MCF 10A (cell line): ENCODE measurements around the gene SORBS2. TPM values are rescaled to one million over a fixed set of nuclear protein-coding genes. Genes with fewer than 3 reads are reported as not detected.

Experiments
- BruUV-seq: library from RNA; stranded (reverse); fragments of 400-500 nt; replicated peaks from 2 replicates; lab custom pipeline; 2021; lab: Mats Ljungman, UMichigan
- CTCF ChIA-PET: fragments of 300-600 bp; sonication (Branson Sonifier 250); formaldehyde crosslinking; extraction: SDS; loops from one replicate; lab custom pipeline; 2021; ENCODE audit warnings: antibody characterized with exemption, inconsistent platforms; lab: Yijun Ruan, JAX
- POLR2A ChIA-PET: fragments of 300-600, 350-650 bp; sonication (Branson Sonifier 250); formaldehyde crosslinking; extraction: SDS; loops from one replicate; lab custom pipeline; 2020; ENCODE audit warnings: antibody characterized with exemption, inconsistent platforms; lab: Yijun Ruan, JAX
- DNase-seq: peaks from one replicate; pipeline ENCODE4 v3.0.0-alpha.2; 2018; ENCODE audit not compliant: unreplicated experiment
- H3K27ac Mint-ChIP-seq: one replicate; pipeline ENCODE4 v1.8.0; 2022; ENCODE audit warnings: mild to moderate bottlenecking, low read depth, mixed read lengths; ENCODE audit not compliant: unreplicated experiment
- H3K27me3 Mint-ChIP-seq: one replicate; pipeline ENCODE4 v1.8.0; 2022; ENCODE audit warnings: mixed read lengths; ENCODE audit not compliant: insufficient read depth, unreplicated experiment
- H3K36me3 Mint-ChIP-seq: one replicate; pipeline ENCODE4 v1.8.0; 2022; ENCODE audit warnings: mild to moderate bottlenecking, moderate library complexity, mixed read lengths; ENCODE audit not compliant: insufficient read depth, unreplicated experiment
- H3K4me1 Mint-ChIP-seq: one replicate; pipeline ENCODE4 v1.8.0; 2022; ENCODE audit warnings: mixed read lengths; ENCODE audit not compliant: insufficient read depth, unreplicated experiment
- H3K4me3 Mint-ChIP-seq: one replicate; pipeline ENCODE4 v1.8.0; 2022; ENCODE audit warnings: mild to moderate bottlenecking, moderate library complexity, mixed read lengths; ENCODE audit not compliant: unreplicated experiment
- H3K9me3 Mint-ChIP-seq: one replicate; pipeline ENCODE4 v1.8.0; 2022; ENCODE audit warnings: mixed read lengths; ENCODE audit not compliant: unreplicated experiment
- intact Hi-C: fragments of 100-400 bp; cut with micrococcal nuclease; formaldehyde crosslinking; loops from 2 replicates; pipeline ENCODE4 v1.14.1; 2022
- total RNA-seq: library from RNA; stranded (reverse); gene quantifications from 2 replicates; pipeline ENCODE4 v1.2.3, GENCODE V29; 2022
- TF ChIP-seq, protein P1 (sequence below): fragments of 200-600 bp; IDR thresholded peaks from one replicate; pipeline ENCODE4 v1.8.0; 2022; ENCODE audit warnings: antibody characterized with exemption, mild to moderate bottlenecking; ENCODE audit not compliant: unreplicated experiment

Gene SORBS2
- total RNA-seq, 1 experiment from 2014 or later, result 19.3 TPM

DNA sequence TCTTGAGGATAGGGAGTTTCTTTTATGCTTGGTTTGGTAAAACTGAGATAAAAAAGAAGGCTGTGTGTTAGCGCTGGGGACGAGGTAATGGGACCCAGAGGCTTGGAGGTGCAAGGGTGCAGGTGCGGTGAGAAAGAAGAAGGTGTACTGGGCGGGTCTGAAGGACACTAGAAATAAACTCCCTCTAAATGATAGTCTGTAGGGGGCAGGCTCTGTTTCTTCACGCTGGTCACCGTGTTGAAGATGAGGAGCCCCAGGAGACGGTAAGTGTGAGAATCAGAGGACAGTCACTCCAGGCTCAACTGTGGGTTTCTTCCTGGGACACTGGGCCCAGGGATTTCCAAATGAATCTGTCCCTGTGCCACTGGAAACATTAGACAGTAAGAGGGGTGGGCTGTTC is 131.4 kb downstream of the SORBS2 start:
- BruUV-seq, result no TSS peak

DNA sequence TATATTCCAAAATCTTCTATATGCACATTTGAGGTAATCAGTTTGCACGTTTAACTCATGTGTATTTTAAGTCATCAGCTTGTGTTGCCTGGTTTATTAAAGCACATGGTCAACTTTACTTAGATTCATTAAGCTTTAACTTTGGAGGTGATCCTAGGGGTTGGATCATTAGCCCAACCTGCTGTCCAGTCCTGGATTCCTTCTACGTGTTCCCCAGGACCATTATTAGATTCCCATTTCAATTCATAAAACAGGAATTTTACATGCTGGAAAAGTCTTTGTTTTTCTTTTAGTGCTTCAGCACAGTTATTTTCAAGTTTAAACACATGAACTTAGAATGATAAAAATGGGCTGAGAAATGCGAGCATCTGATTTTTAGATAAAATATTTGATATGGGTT is 132.5 kb downstream of the SORBS2 start:
- no peaks in the 10 kb centered on the region for H3K9me3 Mint-ChIP-seq
- no peaks in the 10 kb centered on the region for H3K27me3 Mint-ChIP-seq
- H3K36me3 Mint-ChIP-seq, result peaks cover 12% of the 10 kb centered on the region
- peaks cover 7% of the 10 kb centered on the region for H3K4me1 Mint-ChIP-seq
- BruUV-seq, result no TSS peak
- no peak overlapping the region for H3K27ac Mint-ChIP-seq
- POLR2A ChIA-PET, result interaction anchor here (0.7 kb wide), 1 partner anchor 517 kb away, joined by 3 read pairs; no protein-coding TSS in a partner anchor
- intact Hi-C loops, result no loop called here
- CTCF ChIA-PET, result no interaction called here
- DNase-seq, result no peak
- TF ChIP-seq, protein P1, sequence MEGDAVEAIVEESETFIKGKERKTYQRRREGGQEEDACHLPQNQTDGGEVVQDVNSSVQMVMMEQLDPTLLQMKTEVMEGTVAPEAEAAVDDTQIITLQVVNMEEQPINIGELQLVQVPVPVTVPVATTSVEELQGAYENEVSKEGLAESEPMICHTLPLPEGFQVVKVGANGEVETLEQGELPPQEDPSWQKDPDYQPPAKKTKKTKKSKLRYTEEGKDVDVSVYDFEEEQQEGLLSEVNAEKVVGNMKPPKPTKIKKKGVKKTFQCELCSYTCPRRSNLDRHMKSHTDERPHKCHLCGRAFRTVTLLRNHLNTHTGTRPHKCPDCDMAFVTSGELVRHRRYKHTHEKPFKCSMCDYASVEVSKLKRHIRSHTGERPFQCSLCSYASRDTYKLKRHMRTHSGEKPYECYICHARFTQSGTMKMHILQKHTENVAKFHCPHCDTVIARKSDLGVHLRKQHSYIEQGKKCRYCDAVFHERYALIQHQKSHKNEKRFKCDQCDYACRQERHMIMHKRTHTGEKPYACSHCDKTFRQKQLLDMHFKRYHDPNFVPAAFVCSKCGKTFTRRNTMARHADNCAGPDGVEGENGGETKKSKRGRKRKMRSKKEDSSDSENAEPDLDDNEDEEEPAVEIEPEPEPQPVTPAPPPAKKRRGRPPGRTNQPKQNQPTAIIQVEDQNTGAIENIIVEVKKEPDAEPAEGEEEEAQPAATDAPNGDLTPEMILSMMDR, result no peak
- no peak overlapping the region for H3K4me3 Mint-ChIP-seq

More for the DNA sequence above, 131.4 kb downstream of the SORBS2 start:
- Mint-ChIP-seq H3K27ac (no peak overlapping the region), H3K27me3 (no peaks in the 10 kb centered on the region), H3K36me3 (peaks cover 9% of the 10 kb centered on the region), H3K9me3 (no peaks in the 10 kb centered on the region), H3K4me3 (no peak overlapping the region), H3K4me1 (peaks cover 7% of the 10 kb centered on the region)
- TF ChIP-seq, protein P1, result no peak
- ChIA-PET CTCF (no interaction called here), POLR2A (no interaction called here)
- intact Hi-C loops, result no loop called here
- DNase-seq, result no peak

DNA sequence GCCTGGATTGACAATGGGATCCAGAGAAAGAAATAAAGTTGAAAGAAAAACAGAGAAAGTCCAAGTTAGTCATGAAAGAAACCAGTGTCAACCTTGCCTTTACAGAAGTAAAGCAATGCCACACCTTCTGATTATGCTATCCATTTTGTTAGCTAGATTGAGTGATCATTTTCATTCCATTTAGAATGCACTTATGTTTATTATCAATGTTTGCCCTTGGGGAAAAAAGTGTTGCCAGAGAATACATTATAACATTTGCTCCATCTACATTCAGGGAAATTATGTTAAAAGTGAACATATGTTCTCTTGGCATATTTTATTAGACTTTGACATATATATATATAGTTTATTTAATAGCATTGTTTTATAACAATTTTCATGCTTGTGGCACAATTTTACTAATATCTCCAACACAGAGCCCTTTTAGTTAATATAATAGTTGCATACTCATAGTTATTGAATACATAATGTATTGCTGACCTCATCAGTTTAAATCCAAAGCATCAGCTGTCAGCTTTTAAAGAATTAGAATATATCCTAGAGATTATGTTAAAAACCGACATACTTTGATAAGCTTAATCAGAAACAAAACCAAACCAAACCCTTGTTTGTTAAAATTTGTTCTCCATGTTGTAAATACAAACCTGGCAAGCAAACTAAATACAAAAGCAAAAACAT is 134.2 kb downstream of the SORBS2 start:
- no TSS peak for BruUV-seq
- no peak overlapping the region for H3K4me3 Mint-ChIP-seq
- H3K27ac Mint-ChIP-seq, result no peak overlapping the region
- POLR2A ChIA-PET, result interaction anchor here (0.7 kb wide), 1 partner anchor 19 kb away, joined by 3 read pairs; no protein-coding TSS in a partner anchor
- peaks cover 7% of the 10 kb centered on the region for H3K4me1 Mint-ChIP-seq
- no peaks in the 10 kb centered on the region for H3K27me3 Mint-ChIP-seq
- intact Hi-C loops, result no loop called here
- DNase-seq, result no peak
- H3K36me3 Mint-ChIP-seq, result peaks cover 12% of the 10 kb centered on the region
- CTCF ChIA-PET, result interaction anchor here (0.5 to 1.3 kb wide), 4 partner anchors 36 to 1175 kb away, joined by 3 read pairs; no protein-coding TSS in a partner anchor
- no peaks in the 10 kb centered on the region for H3K9me3 Mint-ChIP-seq
- TF ChIP-seq, protein P1, result no peak

DNA sequence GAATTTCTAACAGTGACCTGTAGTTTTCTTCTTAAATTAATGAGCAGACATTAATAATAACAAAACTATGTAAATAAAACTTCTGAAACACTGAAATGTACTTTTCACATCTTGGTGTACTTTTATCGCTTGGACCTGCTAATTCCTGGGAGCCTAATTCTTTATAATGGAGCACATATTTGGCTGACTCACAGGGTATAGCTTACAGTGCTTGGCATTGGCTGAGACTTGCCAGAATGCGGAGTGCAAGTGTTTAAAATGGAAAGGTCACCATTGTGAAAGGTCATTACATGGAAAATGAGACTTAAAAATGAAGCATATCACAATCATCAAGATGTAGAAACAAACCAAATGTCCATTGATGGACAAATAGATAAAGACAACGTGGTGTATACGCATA is 139.4 kb downstream of the SORBS2 start:
- DNase-seq, result no peak
- Mint-ChIP-seq H3K4me3 (no peak overlapping the region), H3K27me3 (no peaks in the 10 kb centered on the region), H3K27ac (no peak overlapping the region), H3K9me3 (no peaks in the 10 kb centered on the region), H3K4me1 (no peaks in the 10 kb centered on the region), H3K36me3 (peaks cover 6% of the 10 kb centered on the region)
- intact Hi-C loops, result no loop called here
- TF ChIP-seq, protein P1, result no peak
- ChIA-PET POLR2A (no interaction called here), CTCF (no interaction called here)
- no TSS peak for BruUV-seq
